H9 (cell line): ENCODE results near the gene IL17REL. TPM values are rescaled to one million over a fixed set of nuclear protein-coding genes. Genes with fewer than 3 reads are reported as not detected.

Source experiments
- DNase-seq: peaks from one replicate; pipeline ENCODE4 v3.0.0-alpha.2; 2017
- H2AFZ ChIP-seq: one replicate; pipeline ENCODE4 v1.6.1; 2013; ENCODE audit warnings: mild to moderate bottlenecking, low read length, control low read depth, moderate library complexity
- H2AK5ac ChIP-seq: 2 replicates; pipeline ENCODE4 v1.6.1; 2013; ENCODE audit warnings: low read length, control low read depth, mixed read lengths; ENCODE audit not compliant: insufficient read length
- H2BK120ac ChIP-seq: one replicate; pipeline ENCODE4 v1.6.1; 2013; ENCODE audit warnings: low read depth, mild to moderate bottlenecking, low read length, control low read depth, inconsistent platforms; ENCODE audit not compliant: poor library complexity, severe bottlenecking
- H2BK12ac ChIP-seq: 2 replicates; pipeline ENCODE4 v1.6.1; 2013; ENCODE audit warnings: low read length, control low read depth, mixed read lengths, low read depth; ENCODE audit not compliant: insufficient read length
- H2BK15ac ChIP-seq: 2 replicates; pipeline ENCODE4 v1.6.1; 2013; ENCODE audit warnings: low read depth, low read length, control low read depth
- H2BK20ac ChIP-seq: one replicate; pipeline ENCODE4 v1.6.1; 2013; ENCODE audit warnings: low read depth, mild to moderate bottlenecking, low read length, control low read depth, inconsistent platforms; ENCODE audit not compliant: poor library complexity, severe bottlenecking
- H2BK5ac ChIP-seq: 2 replicates; pipeline ENCODE4 v1.6.1; 2013; ENCODE audit warnings: low read length, control low read depth, mixed read lengths; ENCODE audit not compliant: insufficient read length
- H3K14ac ChIP-seq: 2 replicates; pipeline ENCODE4 v1.6.1; 2013; ENCODE audit warnings: low read length, control low read depth; ENCODE audit not compliant: insufficient read depth
- H3K18ac ChIP-seq: 2 replicates; pipeline ENCODE4 v1.6.1; 2013; ENCODE audit warnings: low read depth, mild to moderate bottlenecking, mixed read lengths, low read length, control low read depth; ENCODE audit not compliant: insufficient read length
- H3K23ac ChIP-seq: 2 replicates; pipeline ENCODE4 v1.6.1; 2013; ENCODE audit warnings: low read length, control low read depth, mixed read lengths, low read depth; ENCODE audit not compliant: insufficient read length
- H3K23me2 ChIP-seq: 2 replicates; pipeline ENCODE4 v1.6.1; 2013; ENCODE audit warnings: low read depth, mild to moderate bottlenecking, mixed read lengths, low read length, control low read depth; ENCODE audit not compliant: insufficient read length, poor library complexity, severe bottlenecking
- H3K27ac ChIP-seq: 2 replicates; pipeline ENCODE4 v1.5.1; 2013; ENCODE audit warnings: low read length, control low read depth, mixed read lengths, low read depth; ENCODE audit not compliant: insufficient read length
- H3K27me3 ChIP-seq: 2 replicates; pipeline ENCODE4 v1.6.1; 2013; ENCODE audit warnings: low read length, control low read depth, inconsistent platforms; ENCODE audit not compliant: insufficient read depth
- H3K4ac ChIP-seq: 2 replicates; pipeline ENCODE4 v1.6.1; 2013; ENCODE audit warnings: low read depth, mild to moderate bottlenecking, control low read depth, inconsistent platforms, low read length, moderate library complexity
- H3K4me1 ChIP-seq: 2 replicates; pipeline ENCODE4 v1.6.1; 2013; ENCODE audit warnings: low read length, control low read depth, inconsistent platforms; ENCODE audit not compliant: insufficient read depth
- H3K4me2 ChIP-seq: 2 replicates; pipeline ENCODE4 v1.6.1; 2013; ENCODE audit warnings: low read length, control low read depth, mixed read lengths; ENCODE audit not compliant: insufficient read length, insufficient read depth
- H3K56ac ChIP-seq: 2 replicates; pipeline ENCODE4 v1.6.1; 2013; ENCODE audit warnings: low read depth, mild to moderate bottlenecking, mixed read lengths, low read length, control low read depth; ENCODE audit not compliant: insufficient read length
- H3K79me1 ChIP-seq: 2 replicates; pipeline ENCODE4 v1.6.1; 2013; ENCODE audit warnings: low read depth, mild to moderate bottlenecking, moderate library complexity, low read length, control low read depth, inconsistent platforms; ENCODE audit not compliant: insufficient read depth, poor library complexity, severe bottlenecking
- H3K79me2 ChIP-seq: 2 replicates; pipeline ENCODE4 v1.6.1; 2013; ENCODE audit warnings: low read length, control low read depth, inconsistent platforms; ENCODE audit not compliant: insufficient read depth
- H3K9ac ChIP-seq: 2 replicates; pipeline ENCODE4 v1.6.1; 2013; ENCODE audit warnings: low read length, control low read depth, mixed read lengths; ENCODE audit not compliant: insufficient read length; ENCODE audit errors: extremely low read depth
- H3K9me3 ChIP-seq: one replicate; pipeline ENCODE4 v1.6.1; 2013; ENCODE audit warnings: low read depth, low read length, inconsistent platforms; ENCODE audit not compliant: control insufficient read depth
- H3T11ph ChIP-seq: one replicate; pipeline ENCODE4 v1.6.1; 2013; ENCODE audit warnings: mild to moderate bottlenecking, low read length, control low read depth, inconsistent platforms
- H4K20me1 ChIP-seq: one replicate; pipeline ENCODE4 v1.6.1; 2013; ENCODE audit not compliant: control insufficient read depth, insufficient read length, insufficient read depth
- H4K5ac ChIP-seq: 2 replicates; pipeline ENCODE4 v1.6.1; 2013; ENCODE audit warnings: low read depth, mild to moderate bottlenecking, mixed read lengths, low read length, control low read depth; ENCODE audit not compliant: insufficient read length
- H4K8ac ChIP-seq: replicated peaks from 2 replicates; pipeline ENCODE4 v1.6.1; 2013; ENCODE audit warnings: low read length, control low read depth, mixed read lengths, low read depth; ENCODE audit not compliant: insufficient read length
- H4K91ac ChIP-seq: 2 replicates; pipeline ENCODE4 v1.6.1; 2013; ENCODE audit warnings: low read depth, mild to moderate bottlenecking, moderate library complexity, mixed read lengths, low read length, control low read depth; ENCODE audit not compliant: insufficient read length
- H3K27ac Mint-ChIP-seq, 3 experiments: 2 replicates in 2 of 3; 3 replicates in 1 of 3; pipeline ENCODE4 v1.8.0; 2020 to 2021; ENCODE audit warnings: mixed read lengths in 3 of 3, mild to moderate bottlenecking in 1 of 3, moderate library complexity in 1 of 3
- H3K27me3 Mint-ChIP-seq: 2 replicates; pipeline ENCODE4 v1.8.0; 2021; ENCODE audit warnings: low read depth, mild to moderate bottlenecking, moderate library complexity, mixed read lengths
- H3K36me3 Mint-ChIP-seq, 3 experiments: 2 replicates in 2 of 3; 3 replicates in 1 of 3; pipeline ENCODE4 v1.8.0; 2020 to 2021; ENCODE audit warnings: low read depth in 3 of 3, mixed read lengths in 3 of 3; ENCODE audit not compliant: insufficient read depth in 1 of 3
- H3K4me1 Mint-ChIP-seq, 2 experiments: 2 replicates each; pipeline ENCODE4 v1.8.0; 2020; ENCODE audit warnings: mixed read lengths in 2 of 2
- H3K4me3 Mint-ChIP-seq, 2 experiments: 2 replicates in 1 of 2; 3 replicates in 1 of 2; pipeline ENCODE4 v1.8.0; 2020 to 2021; ENCODE audit warnings: mild to moderate bottlenecking in 2 of 2, mixed read lengths in 2 of 2, moderate library complexity in 1 of 2
- H3K9me3 Mint-ChIP-seq, 2 experiments: 2 replicates in 1 of 2; 3 replicates in 1 of 2; pipeline ENCODE4 v1.8.0; 2020; ENCODE audit warnings: mild to moderate bottlenecking in 2 of 2, mixed read lengths in 2 of 2, moderate library complexity in 1 of 2
- WGBS: extraction: QIAGEN DNeasy Blood & Tissue Kit; methylation state at CpG from one replicate; pipeline ENCODE4 v1.1.7; 2013; ENCODE audit warnings: missing lambda C conversion rate, low lambda C conversion rate, mixed read lengths; ENCODE audit not compliant: insufficient read length; ENCODE audit errors: extremely low coverage; 5-methylcytosine and 5-hydroxymethylcytosine counted together
- total RNA-seq: library from RNA; stranded (reverse); gene quantifications from 2 replicates; pipeline ENCODE4 v1.2.1, GENCODE V29; 2021
- TF ChIP-seq, protein P1 (sequence below): fragments of 200-600 bp; sonication (generic); conservative IDR thresholded peaks from 3 replicates; pipeline ENCODE4 v1.8.0; 2021; ENCODE audit warnings: antibody characterized with exemption, mild to moderate bottlenecking

Gene IL17REL
- total RNA-seq, 1 experiment from 2014 or later, result 0.20 TPM

DNA sequence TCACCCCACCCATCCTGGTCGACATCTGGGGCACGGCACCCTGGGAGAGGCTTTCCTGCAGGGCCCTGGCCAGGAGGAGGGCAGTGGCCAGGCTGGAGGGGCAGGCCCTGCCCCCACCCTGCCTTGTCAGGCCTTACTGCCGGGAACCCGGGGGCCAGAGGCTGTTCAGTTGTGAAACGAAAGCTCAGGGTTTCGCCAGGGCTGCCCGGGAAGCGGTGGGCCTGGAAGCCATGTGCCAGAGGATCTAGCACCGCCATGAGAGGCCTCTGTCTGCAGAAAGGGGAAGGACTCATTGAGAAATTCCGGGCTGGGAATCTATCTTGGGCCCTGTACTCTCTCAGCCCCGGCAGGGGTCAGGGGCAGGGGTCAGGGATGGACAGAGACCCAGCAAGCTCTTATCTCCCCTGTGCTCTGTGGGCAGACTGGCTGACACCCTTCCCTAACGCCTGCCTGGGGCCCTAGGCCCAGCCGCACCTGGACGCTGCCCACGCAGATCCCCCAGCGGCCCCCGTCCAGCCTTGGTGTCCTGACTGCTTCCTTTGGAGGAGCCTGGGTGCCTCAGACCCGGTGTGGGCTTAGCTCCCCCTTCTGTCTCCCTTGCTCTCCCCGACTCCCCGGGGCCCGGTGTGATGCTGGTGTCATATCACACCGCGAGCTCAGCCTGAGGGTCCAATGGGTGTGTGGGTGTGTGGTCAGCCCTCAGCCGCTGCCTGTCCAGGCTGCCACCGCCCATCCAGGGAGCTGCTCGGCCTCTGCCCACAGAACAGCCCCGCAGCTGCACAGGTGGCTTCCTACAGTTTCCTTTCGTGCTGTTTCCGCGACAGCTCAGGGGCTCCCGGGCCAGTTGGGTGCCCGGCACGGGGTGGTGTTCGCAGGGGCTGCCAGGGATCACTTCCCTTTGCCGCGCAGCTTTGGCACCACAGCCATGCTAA, 45.5 kb downstream of the IL17REL start:
- H3K18ac ChIP-seq, result no peak overlapping the region
- no peaks in the 10 kb centered on the region for H3K27me3 ChIP-seq
- H2AK5ac ChIP-seq, result no peak overlapping the region
- H4K5ac ChIP-seq, result no peak overlapping the region
- no peak overlapping the region for H3K23ac ChIP-seq
- peaks cover 3% of the 10 kb centered on the region; the same call in 1 of the 2 replicates for H3K79me2 ChIP-seq
- no peak overlapping the region for H2BK12ac ChIP-seq
- peak; percentile 32 for DNase-seq
- no peak overlapping the region for H2AFZ ChIP-seq
- no peaks in the 10 kb centered on the region for H3K23me2 ChIP-seq
- H3K27ac Mint-ChIP-seq, result no peak overlapping the region; a peak in 2 of 7 replicates
- no peak overlapping the region for H2BK15ac ChIP-seq
- no CpG with 5 or more reads among the region's 36 CpGs for WGBS
- no peak overlapping the region for H4K8ac ChIP-seq
- H2BK120ac ChIP-seq, result no peak overlapping the region
- H3K79me1 ChIP-seq, result peaks cover 6% of the 10 kb centered on the region
- TF ChIP-seq, protein P1, sequence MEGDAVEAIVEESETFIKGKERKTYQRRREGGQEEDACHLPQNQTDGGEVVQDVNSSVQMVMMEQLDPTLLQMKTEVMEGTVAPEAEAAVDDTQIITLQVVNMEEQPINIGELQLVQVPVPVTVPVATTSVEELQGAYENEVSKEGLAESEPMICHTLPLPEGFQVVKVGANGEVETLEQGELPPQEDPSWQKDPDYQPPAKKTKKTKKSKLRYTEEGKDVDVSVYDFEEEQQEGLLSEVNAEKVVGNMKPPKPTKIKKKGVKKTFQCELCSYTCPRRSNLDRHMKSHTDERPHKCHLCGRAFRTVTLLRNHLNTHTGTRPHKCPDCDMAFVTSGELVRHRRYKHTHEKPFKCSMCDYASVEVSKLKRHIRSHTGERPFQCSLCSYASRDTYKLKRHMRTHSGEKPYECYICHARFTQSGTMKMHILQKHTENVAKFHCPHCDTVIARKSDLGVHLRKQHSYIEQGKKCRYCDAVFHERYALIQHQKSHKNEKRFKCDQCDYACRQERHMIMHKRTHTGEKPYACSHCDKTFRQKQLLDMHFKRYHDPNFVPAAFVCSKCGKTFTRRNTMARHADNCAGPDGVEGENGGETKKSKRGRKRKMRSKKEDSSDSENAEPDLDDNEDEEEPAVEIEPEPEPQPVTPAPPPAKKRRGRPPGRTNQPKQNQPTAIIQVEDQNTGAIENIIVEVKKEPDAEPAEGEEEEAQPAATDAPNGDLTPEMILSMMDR, result no peak
- H3K27ac ChIP-seq, result no peak overlapping the region
- no peak overlapping the region for H2BK20ac ChIP-seq
- no peak overlapping the region for H3K4me2 ChIP-seq
- H3K9me3 ChIP-seq, result no peaks in the 10 kb centered on the region
- no peak overlapping the region for H4K91ac ChIP-seq
- no peaks in the 10 kb centered on the region for H3K9me3 Mint-ChIP-seq
- H3K4me1 ChIP-seq, result no peaks in the 10 kb centered on the region; the same call in 1 of the 2 replicates
- H2BK5ac ChIP-seq, result no peak overlapping the region
- H3K56ac ChIP-seq, result no peak overlapping the region
- no peak overlapping the region for H3K9ac ChIP-seq
- no peak overlapping the region for H3T11ph ChIP-seq
- peaks cover 16% of the 10 kb centered on the region for H3K27me3 Mint-ChIP-seq
- no peak overlapping the region for H3K4me3 Mint-ChIP-seq
- no peak overlapping the region for H3K4ac ChIP-seq
- no peak overlapping the region for H3K14ac ChIP-seq
- H4K20me1 ChIP-seq, result no peaks in the 10 kb centered on the region
- H3K4me1 Mint-ChIP-seq, result peaks cover 7 to 9% of the 10 kb centered on the region in 2 experiments; a peak in 3 of 4 replicates
- peaks cover 8 to 15% (median 14%) of the 10 kb centered on the region in 3 experiments; a peak in 5 of 7 replicates for H3K36me3 Mint-ChIP-seq
